Thyroid gland (tissue), 4 donors: ENCODE measurements around the gene CNMD.

Experiments
- POLR2A ChIP-seq, 2 donors: fragments of 450-650 bp; IDR thresholded peaks; one replicate each; pipeline ENCODE4 v1.6.1; 2017; ENCODE audit warnings: antibody characterized with exemption in 2 of 2, mild to moderate bottlenecking in 2 of 2, moderate library complexity in 1 of 2
- TF ChIP-seq, protein P1 (sequence below), 6 experiments: fragments of 200-600 bp in 3 of 6; fragments of 450-650 bp in 3 of 6; sonication (generic) in 3 of 6; IDR thresholded peaks; one replicate each; pipeline ENCODE4 v1.5.1; 2016 to 2019; ENCODE audit warnings: antibody characterized with exemption in 6 of 6, mild to moderate bottlenecking in 2 of 6, inconsistent platforms in 1 of 6, moderate library complexity in 1 of 6

DNA sequence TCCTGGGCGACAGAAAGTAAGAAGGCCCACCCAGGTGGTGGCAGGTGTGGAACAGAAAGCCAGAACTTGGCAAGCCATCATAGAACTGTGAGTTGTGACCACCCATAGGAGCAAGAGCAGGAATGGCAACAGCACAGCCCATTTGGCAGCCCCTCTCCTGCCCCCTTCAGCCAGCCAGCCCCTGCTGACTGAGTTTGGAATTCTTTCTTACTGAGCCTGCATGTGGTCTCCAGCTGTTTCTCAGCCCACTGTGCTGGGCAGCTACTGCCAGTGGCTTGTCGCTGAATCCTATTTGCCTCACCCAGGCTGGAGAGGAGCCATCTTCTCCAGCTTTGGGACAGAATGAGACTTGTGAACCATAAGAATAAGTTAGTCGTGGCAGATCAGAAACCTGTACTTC, 28.3 kb downstream of the CNMD start:
- TF ChIP-seq POLR2A (IDR thresholded peaks at IDR 0.05), result no peak
- TF ChIP-seq, protein P1, sequence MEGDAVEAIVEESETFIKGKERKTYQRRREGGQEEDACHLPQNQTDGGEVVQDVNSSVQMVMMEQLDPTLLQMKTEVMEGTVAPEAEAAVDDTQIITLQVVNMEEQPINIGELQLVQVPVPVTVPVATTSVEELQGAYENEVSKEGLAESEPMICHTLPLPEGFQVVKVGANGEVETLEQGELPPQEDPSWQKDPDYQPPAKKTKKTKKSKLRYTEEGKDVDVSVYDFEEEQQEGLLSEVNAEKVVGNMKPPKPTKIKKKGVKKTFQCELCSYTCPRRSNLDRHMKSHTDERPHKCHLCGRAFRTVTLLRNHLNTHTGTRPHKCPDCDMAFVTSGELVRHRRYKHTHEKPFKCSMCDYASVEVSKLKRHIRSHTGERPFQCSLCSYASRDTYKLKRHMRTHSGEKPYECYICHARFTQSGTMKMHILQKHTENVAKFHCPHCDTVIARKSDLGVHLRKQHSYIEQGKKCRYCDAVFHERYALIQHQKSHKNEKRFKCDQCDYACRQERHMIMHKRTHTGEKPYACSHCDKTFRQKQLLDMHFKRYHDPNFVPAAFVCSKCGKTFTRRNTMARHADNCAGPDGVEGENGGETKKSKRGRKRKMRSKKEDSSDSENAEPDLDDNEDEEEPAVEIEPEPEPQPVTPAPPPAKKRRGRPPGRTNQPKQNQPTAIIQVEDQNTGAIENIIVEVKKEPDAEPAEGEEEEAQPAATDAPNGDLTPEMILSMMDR (IDR thresholded peaks at IDR 0.05), result no peak
